B cell (primary cell): Measurements from ENCODE around the gene AHRR. TPM values are rescaled to one million over a fixed set of nuclear protein-coding genes. Genes with fewer than 3 reads are reported as not detected.

Source experiments
- ATAC-seq: fragments of 200-7000 bp; cut with Tn5 transposase; one replicate; pipeline ENCODE4 v1.10.0; 2021; ENCODE audit warnings: low read depth, mild to moderate bottlenecking, moderate number of reproducible peaks, moderate library complexity
- CTCF ChIA-PET: fragments of 350-600 bp; sonication (Branson Sonifier 250); formaldehyde crosslinking; loops from one replicate; lab custom pipeline; 2021; ENCODE audit warnings: antibody characterized with exemption, inconsistent platforms; lab: Charles Lee
- POLR2A ChIA-PET: fragments of 350-600 bp; sonication (Branson Sonifier 250); formaldehyde crosslinking; loops from one replicate; lab custom pipeline; 2021; ENCODE audit warnings: antibody characterized with exemption; lab: Charles Lee
- DNase-seq: peaks from one replicate; pipeline ENCODE4 v3.0.0; 2013
- H2AFZ ChIP-seq: 2 replicates; pipeline ENCODE4 v1.6.1; 2012; ENCODE audit warnings: mild to moderate bottlenecking, low read depth, low read length; ENCODE audit not compliant: insufficient read depth, poor library complexity, severe bottlenecking
- H3K27ac ChIP-seq, 2 donors: 1 replicate in 1 of 2; 2 replicates in 1 of 2; pipeline ENCODE4 v1.5.1; 2012 to 2013; ENCODE audit warnings: low read length in 2 of 2, mild to moderate bottlenecking in 2 of 2, moderate library complexity in 1 of 2
- H3K27me3 ChIP-seq, 4 experiments: fragments of 200-600 bp in 1 of 4; sonication (generic) in 1 of 4; replicated peaks in 1 of 4; 1 replicate in 2 of 4; 2 replicates in 2 of 4; pipeline versions ENCODE4 v1.6.1 to v1.7.0; 2013 to 2016; ENCODE audit warnings: low read length in 3 of 4, mild to moderate bottlenecking in 2 of 4, mixed read lengths in 1 of 4, moderate library complexity in 1 of 4; ENCODE audit not compliant: insufficient read depth in 4 of 4, control insufficient read depth in 3 of 4; ENCODE audit errors: control extremely low read depth in 1 of 4
- H3K36me3 ChIP-seq, 2 experiments: replicated peaks in 1 of 2; 1 replicate in 1 of 2; 2 replicates in 1 of 2; pipeline versions ENCODE4 v1.6.1 to v1.7.1; 2013; ENCODE audit warnings: low read length in 1 of 2; ENCODE audit not compliant: insufficient read depth in 2 of 2, control insufficient read depth in 1 of 2; ENCODE audit errors: control extremely low read depth in 1 of 2, extremely low read depth in 1 of 2
- H3K4me1 ChIP-seq, 2 donors: fragments of 200-600 bp in 1 of 2; sonication (generic) in 1 of 2; 1 replicate in 1 of 2; 2 replicates in 1 of 2; pipeline versions ENCODE4 v1.5.1 to v1.6.1; 2013 to 2017; ENCODE audit warnings: low read length in 2 of 2; ENCODE audit not compliant: control insufficient read depth in 2 of 2, insufficient read depth in 2 of 2
- H3K4me2 ChIP-seq: replicated peaks from 2 replicates; pipeline ENCODE3; 2012; ENCODE audit warnings: mild to moderate bottlenecking, low read depth, low read length; ENCODE audit not compliant: poor library complexity, severe bottlenecking
- H3K4me3 ChIP-seq, 5 experiments: fragments of 200-600 bp in 1 of 5; sonication (generic) in 1 of 5; 1 replicate in 3 of 5; 2 replicates in 2 of 5; pipeline versions ENCODE4 v1.5.1 to v1.7.0; 2011 to 2016; ENCODE audit warnings: low read length in 4 of 5, mild to moderate bottlenecking in 4 of 5, low read depth in 2 of 5, control low read depth in 1 of 5, moderate library complexity in 1 of 5; ENCODE audit not compliant: insufficient read depth in 1 of 5; ENCODE audit errors: control extremely low read depth in 1 of 5, extremely low read depth in 1 of 5
- H3K79me2 ChIP-seq: fragments of 200-600 bp; sonication (generic); one replicate; pipeline ENCODE4 v1.6.0; 2016; ENCODE audit warnings: low read length; ENCODE audit not compliant: control insufficient read depth, insufficient read depth
- H3K9ac ChIP-seq: fragments of 200-600 bp; sonication (generic); 2 replicates; pipeline ENCODE4 v1.6.1; 2017; ENCODE audit warnings: mild to moderate bottlenecking, low read length, moderate library complexity
- H3K9me3 ChIP-seq, 3 donors: one replicate each; pipeline versions ENCODE4 v1.6.1 to v1.7.1; 2013; ENCODE audit warnings: low read length in 2 of 3; ENCODE audit not compliant: control insufficient read depth in 2 of 3, insufficient read depth in 1 of 3; ENCODE audit errors: control extremely low read depth in 1 of 3
- H4K20me1 ChIP-seq: 2 replicates; pipeline ENCODE4 v1.6.0; 2012; ENCODE audit warnings: mild to moderate bottlenecking, low read length; ENCODE audit not compliant: insufficient read depth, control insufficient read depth, poor library complexity, severe bottlenecking
- H3K27ac Mint-ChIP-seq: one replicate; pipeline ENCODE4 v1.8.0; 2021; ENCODE audit warnings: mixed read lengths
- H3K27me3 Mint-ChIP-seq: one replicate; pipeline ENCODE4 v1.8.0; 2021; ENCODE audit warnings: mixed read lengths
- H3K4me1 Mint-ChIP-seq: one replicate; pipeline ENCODE4 v1.8.0; 2021; ENCODE audit warnings: mixed read lengths
- H3K4me3 Mint-ChIP-seq: one replicate; pipeline ENCODE4 v1.8.0; 2021; ENCODE audit warnings: mixed read lengths
- H3K9me3 Mint-ChIP-seq: one replicate; pipeline ENCODE4 v1.8.0; 2022; ENCODE audit warnings: mixed read lengths; ENCODE audit not compliant: insufficient read depth
- CTCF ChIP-seq: fragments of 200-600 bp; IDR thresholded peaks from one replicate; pipeline ENCODE4 v1.8.0; 2022; ENCODE audit warnings: antibody characterized with exemption, mild to moderate bottlenecking
- EZH2 ChIP-seq: IDR thresholded peaks from 2 replicates; pipeline ENCODE4 v1.6.1; 2012; ENCODE audit warnings: borderline replicate concordance, low read depth, mild to moderate bottlenecking, moderate library complexity, low read length; ENCODE audit not compliant: insufficient read depth, poor library complexity, severe bottlenecking
- WGBS: methylation state at CpG from one replicate; pipeline ENCODE4 v1.1.5; 2013; ENCODE audit warnings: missing lambda C conversion rate; ENCODE audit not compliant: insufficient coverage; 5-methylcytosine and 5-hydroxymethylcytosine counted together
- intact Hi-C: fragments of 100-400 bp; cut with micrococcal nuclease; formaldehyde crosslinking; loops from one replicate; pipeline ENCODE4 v1.10.0; 2022
- polyA plus RNA-seq: library from polyadenylated mRNA; depleted of rRNA; stranded (reverse); fragments of >200 nt; gene quantifications from 2 replicates; pipeline ENCODE4 v1.2.3, GENCODE V29; 2012
- total RNA-seq, 2 donors: library from RNA; stranded (reverse); fragments of 120-200 nt in 1 of 2; gene quantifications; 1 replicate in 1 of 2; 2 replicates in 1 of 2; pipeline versions ENCODE4 v1.2.3 to v1.2.4, GENCODE V29; 2013 to 2022

AHRR gene
- total and polyA plus RNA-seq, 2 donors (not counting 1 experiment from before 2014, with no cell fraction given): 0.13 to 1.7 TPM

GRCh38 chr5:362978-363765, 41.7 kb downstream of the AHRR start:
- peaks cover 9% of the 10 kb centered on the region for H3K4me1 Mint-ChIP-seq
- Histone ChIP-seq H3K79me2 (no peaks in the 10 kb centered on the region), H3K9me3 (peaks cover 2 to 8% (median 3%) of the 10 kb centered on the region in 3 donors), H4K20me1 (no peaks in the 10 kb centered on the region), H2AFZ (no peak overlapping the region), H3K4me2 (no peak overlapping the region), H3K4me1 (peaks cover 2 to 4% of the 10 kb centered on the region in 2 donors), H3K27me3 (peaks cover 0 to 4% (median 1%) of the 10 kb centered on the region in 4 experiments), H3K36me3 (no peaks in the 10 kb centered on the region), H3K9ac (no peak overlapping the region), H3K4me3 (no peak overlapping the region), H3K27ac (no peak overlapping the region)
- H3K4me3 Mint-ChIP-seq: no peak overlapping the region
- ATAC-seq (no peak), DNase-seq (no peak)
- CTCF ChIA-PET: no interaction called here
- H3K27ac Mint-ChIP-seq: no peak overlapping the region
- peaks cover 2% of the 10 kb centered on the region for H3K9me3 Mint-ChIP-seq
- 78% methylated on average over 1 of the region's 3 CpGs for WGBS
- H3K27me3 Mint-ChIP-seq: peaks cover 6% of the 10 kb centered on the region
- POLR2A ChIA-PET: no interaction called here
- TF ChIP-seq CTCF (no peak), EZH2 (no peak)
- intact Hi-C loops: no loop called here

GRCh38 chr5:364497-364896, 43.0 kb downstream of the AHRR start:
- POLR2A ChIA-PET: no interaction called here
- no peak overlapping the region for H3K9ac ChIP-seq
- no CpG with 5 or more reads among the region's 1 CpG for WGBS
- peaks cover 0 to 7% (median 2%) of the 10 kb centered on the region in 4 experiments for H3K27me3 ChIP-seq
- H3K27ac ChIP-seq: no peak overlapping the region
- no peaks in the 10 kb centered on the region for H4K20me1 ChIP-seq
- peaks cover 2 to 8% (median 3%) of the 10 kb centered on the region in 3 donors for H3K9me3 ChIP-seq
- ATAC-seq (no peak), DNase-seq (no peak)
- Mint-ChIP-seq H3K9me3 (peaks cover 2% of the 10 kb centered on the region), H3K4me3 (no peak overlapping the region), H3K27ac (no peak overlapping the region), H3K27me3 (peaks cover 6% of the 10 kb centered on the region), H3K4me1 (peaks cover 23% of the 10 kb centered on the region)
- no peak overlapping the region for H2AFZ ChIP-seq
- H3K36me3 ChIP-seq: no peaks in the 10 kb centered on the region
- TF ChIP-seq EZH2: no peak
- no peak for TF ChIP-seq CTCF
- H3K4me1 ChIP-seq: peaks cover 15 to 17% of the 10 kb centered on the region in 2 donors
- CTCF ChIA-PET: no interaction called here
- H3K4me2 ChIP-seq: no peak overlapping the region
- intact Hi-C loops: no loop called here
- no peaks in the 10 kb centered on the region for H3K79me2 ChIP-seq
- no peak overlapping the region for H3K4me3 ChIP-seq
